OCI-LY1 (cell line): Measurements from ENCODE around the gene MLF2.

Experiments used
- H2AFZ ChIP-seq: fragments of 200-600 bp; sonication (generic), shearing (Covaris generic); 2 replicates; pipeline ENCODE4 v1.6.0; 2014; ENCODE audit warnings: antibody characterized with exemption, mild to moderate bottlenecking, low read length
- H3F3A ChIP-seq: fragments of 200-600 bp; sonication (generic), shearing (Covaris generic); 2 replicates; pipeline ENCODE4 v1.6.0; 2014; ENCODE audit warnings: mild to moderate bottlenecking, antibody characterized with exemption, low read length, moderate library complexity; ENCODE audit not compliant: insufficient read depth
- H3K27ac ChIP-seq: fragments of 200-600 bp; sonication (generic); 2 replicates; pipeline ENCODE4 v1.5.1; 2014; ENCODE audit warnings: low read length, mixed run types, mild to moderate bottlenecking, low read depth; ENCODE audit not compliant: poor library complexity, severe bottlenecking
- H3K27me3 ChIP-seq: fragments of 200-600 bp; sonication (generic); 2 replicates; pipeline ENCODE4 v1.6.0; 2014; ENCODE audit warnings: antibody characterized with exemption, mild to moderate bottlenecking, low read length, moderate library complexity; ENCODE audit not compliant: insufficient read depth
- H3K36me3 ChIP-seq: fragments of 200-600 bp; sonication (generic); 2 replicates; pipeline ENCODE4 v1.6.1; 2014; ENCODE audit warnings: mild to moderate bottlenecking, antibody characterized with exemption, low read length, moderate library complexity, mixed read lengths; ENCODE audit not compliant: insufficient read depth
- H3K4me1 ChIP-seq: fragments of 200-600 bp; sonication (generic); 2 replicates; pipeline ENCODE4 v1.5.1; 2014; ENCODE audit warnings: mild to moderate bottlenecking, low read length, moderate library complexity; ENCODE audit not compliant: insufficient read depth, severe bottlenecking
- H3K4me2 ChIP-seq: fragments of 200-600 bp; sonication (generic), shearing (Covaris generic); 2 replicates; pipeline ENCODE4 v1.6.1; 2014; ENCODE audit warnings: low read length
- H3K4me3 ChIP-seq: fragments of 200-600 bp; sonication (generic); 2 replicates; pipeline ENCODE4 v1.5.1; 2014; ENCODE audit warnings: low read length, low read depth, mild to moderate bottlenecking, mixed read lengths; ENCODE audit not compliant: poor library complexity, severe bottlenecking
- H3K79me2 ChIP-seq: fragments of 200-600 bp; shearing (Covaris generic); 2 replicates; pipeline ENCODE4 v1.6.1; 2016; ENCODE audit warnings: mixed run types, low read length, mixed read lengths; ENCODE audit not compliant: insufficient read depth
- H3K9ac ChIP-seq: fragments of 200-600 bp; sonication (generic), shearing (Covaris generic); 2 replicates; pipeline ENCODE4 v1.6.1; 2014; ENCODE audit warnings: mild to moderate bottlenecking, low read length, mixed read lengths
- H3K9me2 ChIP-seq: fragments of 200-600 bp; sonication (generic), shearing (Covaris generic); 2 replicates; pipeline ENCODE4 v1.6.1; 2014; ENCODE audit warnings: low read depth, mild to moderate bottlenecking, low read length, mixed read lengths
- H3K9me3 ChIP-seq: fragments of 200-600 bp; shearing (Covaris generic); 2 replicates; pipeline ENCODE4 v1.6.1; 2014; ENCODE audit warnings: low read length, mixed read lengths
- H4K20me1 ChIP-seq: fragments of 200-600 bp; sonication (generic), shearing (Covaris generic); 2 replicates; pipeline ENCODE4 v1.6.0; 2016; ENCODE audit warnings: mild to moderate bottlenecking, low read length; ENCODE audit not compliant: insufficient read depth
- EZH2 ChIP-seq: fragments of 200-600 bp; sonication (generic), shearing (Covaris generic); IDR thresholded peaks from 2 replicates; pipeline ENCODE4 v1.8.0; 2017; ENCODE audit warnings: borderline replicate concordance, mixed run types, mild to moderate bottlenecking, antibody characterized with exemption, low read length, moderate library complexity, mixed read lengths
- TF ChIP-seq, protein P1 (sequence below): fragments of 200-600 bp; sonication (generic), shearing (Covaris generic); IDR thresholded peaks from 2 replicates; pipeline ENCODE4 v1.5.1; 2017; ENCODE audit warnings: mild to moderate bottlenecking, antibody characterized with exemption, low read length, moderate library complexity, mixed read lengths

The MLF2 gene

GRCh38 chr12:6783828-6784227 is 30.9 kb upstream of the MLF2 start:
- no peaks in the 10 kb centered on the region for H4K20me1 ChIP-seq
- no peaks in the 10 kb centered on the region for H3F3A ChIP-seq
- H3K9me3 ChIP-seq: no peaks in the 10 kb centered on the region
- H3K9me2 ChIP-seq: no peaks in the 10 kb centered on the region
- H3K27ac ChIP-seq: no peak overlapping the region
- H3K79me2 ChIP-seq: no peaks in the 10 kb centered on the region
- H3K9ac ChIP-seq: no peak overlapping the region
- H3K36me3 ChIP-seq: no peaks in the 10 kb centered on the region
- H3K27me3 ChIP-seq: no peaks in the 10 kb centered on the region
- H3K4me3 ChIP-seq: no peak overlapping the region
- H2AFZ ChIP-seq: no peak overlapping the region
- peaks cover 11% of the 10 kb centered on the region for H3K4me1 ChIP-seq
- TF ChIP-seq EZH2: no peak
- TF ChIP-seq, protein P1, sequence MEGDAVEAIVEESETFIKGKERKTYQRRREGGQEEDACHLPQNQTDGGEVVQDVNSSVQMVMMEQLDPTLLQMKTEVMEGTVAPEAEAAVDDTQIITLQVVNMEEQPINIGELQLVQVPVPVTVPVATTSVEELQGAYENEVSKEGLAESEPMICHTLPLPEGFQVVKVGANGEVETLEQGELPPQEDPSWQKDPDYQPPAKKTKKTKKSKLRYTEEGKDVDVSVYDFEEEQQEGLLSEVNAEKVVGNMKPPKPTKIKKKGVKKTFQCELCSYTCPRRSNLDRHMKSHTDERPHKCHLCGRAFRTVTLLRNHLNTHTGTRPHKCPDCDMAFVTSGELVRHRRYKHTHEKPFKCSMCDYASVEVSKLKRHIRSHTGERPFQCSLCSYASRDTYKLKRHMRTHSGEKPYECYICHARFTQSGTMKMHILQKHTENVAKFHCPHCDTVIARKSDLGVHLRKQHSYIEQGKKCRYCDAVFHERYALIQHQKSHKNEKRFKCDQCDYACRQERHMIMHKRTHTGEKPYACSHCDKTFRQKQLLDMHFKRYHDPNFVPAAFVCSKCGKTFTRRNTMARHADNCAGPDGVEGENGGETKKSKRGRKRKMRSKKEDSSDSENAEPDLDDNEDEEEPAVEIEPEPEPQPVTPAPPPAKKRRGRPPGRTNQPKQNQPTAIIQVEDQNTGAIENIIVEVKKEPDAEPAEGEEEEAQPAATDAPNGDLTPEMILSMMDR: no peak
- no peak overlapping the region for H3K4me2 ChIP-seq

DNA sequence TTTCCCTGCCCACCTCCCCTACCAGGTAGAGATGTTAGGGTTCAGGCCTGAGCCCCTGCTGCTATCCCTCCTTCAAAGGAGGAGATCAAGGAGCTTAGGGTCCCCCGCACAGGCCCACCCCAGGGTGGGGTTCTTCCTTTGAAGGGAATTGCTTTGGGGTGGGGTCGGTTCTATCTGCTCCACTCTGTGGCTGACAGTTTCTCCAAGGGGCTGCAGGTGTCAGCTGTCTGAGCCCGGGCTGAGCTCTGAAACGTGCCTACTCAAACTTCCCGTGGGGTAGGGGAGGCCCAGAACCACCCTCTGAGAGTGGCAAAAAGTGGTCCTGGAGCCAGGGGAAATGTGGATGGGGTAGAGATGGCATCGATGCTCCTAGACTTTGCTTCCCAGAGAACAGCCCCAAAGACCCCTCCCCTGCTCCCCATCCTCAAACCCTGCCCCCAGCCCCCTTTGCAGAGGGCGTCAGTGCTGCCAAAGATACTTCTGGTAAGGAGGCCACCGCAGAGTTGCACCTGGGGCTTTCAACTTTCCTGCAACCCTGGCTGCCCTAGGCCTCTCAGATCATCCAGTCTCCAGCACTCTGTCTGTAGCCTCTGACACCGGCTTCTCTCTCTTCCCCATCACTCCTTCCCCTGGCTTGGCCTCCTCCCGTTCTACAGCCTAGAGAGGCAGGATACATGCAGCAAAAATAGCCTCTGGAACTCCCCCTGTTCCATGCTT is 30.1 kb upstream of the MLF2 start:
- Histone ChIP-seq H3K9ac (no peak overlapping the region), H3K4me1 (peaks cover 19% of the 10 kb centered on the region), H2AFZ (no peak overlapping the region), H3F3A (no peaks in the 10 kb centered on the region), H3K4me2 (no peak overlapping the region), H3K36me3 (no peaks in the 10 kb centered on the region), H3K9me2 (no peaks in the 10 kb centered on the region), H4K20me1 (no peaks in the 10 kb centered on the region), H3K9me3 (no peaks in the 10 kb centered on the region), H3K27me3 (0 out of 2 replicates have a peak, but pooled peaks cover under 1% of the 10 kb centered on the region), H3K4me3 (no peak overlapping the region), H3K79me2 (no peaks in the 10 kb centered on the region), H3K27ac (no peak overlapping the region)
- TF ChIP-seq EZH2: no peak
- TF ChIP-seq, protein P1: no peak

GRCh38 chr12:6782119-6782518 is 29.2 kb upstream of the MLF2 start:
- Histone ChIP-seq H4K20me1 (no peaks in the 10 kb centered on the region), H3F3A (no peaks in the 10 kb centered on the region), H3K4me3 (no peak overlapping the region), H3K27ac (no peak overlapping the region), H3K4me1 (peaks cover 22% of the 10 kb centered on the region), H3K9me2 (no peaks in the 10 kb centered on the region), H3K9ac (no peak overlapping the region), H3K9me3 (no peaks in the 10 kb centered on the region), H3K4me2 (no peak overlapping the region), H3K79me2 (no peaks in the 10 kb centered on the region), H3K36me3 (no peaks in the 10 kb centered on the region), H2AFZ (no peak overlapping the region), H3K27me3 (0 out of 2 replicates have a peak, but pooled peaks cover 5% of the 10 kb centered on the region)
- TF ChIP-seq EZH2: no peak

DNA sequence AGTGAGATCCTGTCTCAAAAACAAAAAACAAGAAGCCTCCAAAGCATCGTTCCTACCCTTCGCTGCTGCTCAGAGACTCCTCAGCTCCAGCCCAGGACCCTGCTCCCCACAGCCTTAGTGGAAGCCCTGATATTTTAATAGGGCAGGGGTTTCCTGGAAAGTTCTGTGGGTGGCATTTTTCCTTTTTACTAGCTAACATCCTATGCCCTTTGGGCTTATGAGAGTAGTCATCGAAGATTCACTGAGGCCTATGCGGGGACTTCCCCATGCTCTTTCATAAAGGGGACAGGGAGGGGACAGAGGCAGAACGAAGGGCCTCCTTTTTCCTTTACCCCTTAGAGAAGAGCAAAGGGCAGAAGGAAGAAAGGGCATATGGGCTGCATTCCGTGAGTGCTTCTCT is 27.6 kb upstream of the MLF2 start:
- Histone ChIP-seq H3K4me1 (peaks cover 22% of the 10 kb centered on the region), H3K79me2 (no peaks in the 10 kb centered on the region), H3K9me2 (no peaks in the 10 kb centered on the region), H2AFZ (no peak overlapping the region), H3K4me3 (no peak overlapping the region), H3F3A (no peaks in the 10 kb centered on the region), H3K9ac (no peak overlapping the region), H3K4me2 (no peak overlapping the region), H3K36me3 (no peaks in the 10 kb centered on the region), H3K27me3 (0 out of 2 replicates have a peak, but pooled peaks cover 5% of the 10 kb centered on the region), H4K20me1 (no peaks in the 10 kb centered on the region), H3K9me3 (no peaks in the 10 kb centered on the region), H3K27ac (no peak overlapping the region)
- TF ChIP-seq, protein P1: no peak
- no peak for TF ChIP-seq EZH2
